ENCODE data around the gene RIMS3.

The RIMS3 gene

GRCh38 chr1:40606194-40606593 is 59.3 kb downstream of the RIMS3 start:
- H3K18ac ChIP-seq (ENCODE audit: low read length): no peak overlapping the region
- no peak overlapping the region for H3K14ac ChIP-seq (ENCODE audit: low read length)
- H2BK120ac ChIP-seq (ENCODE audit: low read depth, low read length): no peak overlapping the region
- H4K8ac ChIP-seq (ENCODE audit: low read depth, low read length): no peak overlapping the region
- no peak overlapping the region for H3K4me2 ChIP-seq (ENCODE audit: insufficient read depth, low read length, poor library complexity, severe bottlenecking)
- no CpG with 5 or more reads among the region's 3 CpGs for WGBS, 2 donors (ENCODE audit: extremely low coverage in 2 of 2, insufficient read length in 2 of 2, insufficient replicate concordance in 1 of 2)
- no peak for DNase-seq (ENCODE audit: low spot score)
- no peak overlapping the region for H3K23ac ChIP-seq (ENCODE audit: low read depth, low read length, poor library complexity)
- no peaks in the 10 kb centered on the region for H3K36me3 ChIP-seq (replicated peaks in 1 of 2; ENCODE audit: control insufficient read depth in 2 of 2, insufficient read depth in 2 of 2, low read length in 2 of 2)
- no peak overlapping the region for H3K4ac ChIP-seq (ENCODE audit: low read length)
- H3K4me1 ChIP-seq (ENCODE audit: control insufficient read depth in 2 of 2, insufficient read depth in 1 of 2, low read depth in 1 of 2, low read length in 2 of 2): no peaks in the 10 kb centered on the region
- no peak overlapping the region for H2AFZ ChIP-seq (ENCODE audit: low read length)
- no peak overlapping the region for H2BK15ac ChIP-seq (ENCODE audit: low read length)
- H4K91ac ChIP-seq (ENCODE audit: low read depth, low read length, poor library complexity): no peak overlapping the region
- no peak overlapping the region for H3K9ac ChIP-seq (ENCODE audit: low read depth, low read length, poor library complexity)
- H3K79me1 ChIP-seq (ENCODE audit: low read depth, low read length): no peaks in the 10 kb centered on the region
- H2BK12ac ChIP-seq (ENCODE audit: low read length): no peak overlapping the region
- peaks cover 0 to 8% (median 0%) of the 10 kb centered on the region in 3 experiments for H3K27me3 ChIP-seq (ENCODE audit: control insufficient read depth in 3 of 3, insufficient read depth in 3 of 3, low read depth in 1 of 3, low read length in 3 of 3)
- H3K9me3 ChIP-seq (replicated peaks in 1 of 2; ENCODE audit: control insufficient read depth in 2 of 2, insufficient read depth in 1 of 2, low read depth in 1 of 2, low read length in 2 of 2): no peaks in the 10 kb centered on the region
- no peak overlapping the region for H2AK5ac ChIP-seq (ENCODE audit: low read depth, low read length)
- H3K4me3 ChIP-seq (ENCODE audit: low read length in 2 of 2): no peak overlapping the region
- no peak overlapping the region for H2BK5ac ChIP-seq (ENCODE audit: low read length)
- no peak overlapping the region for H3K27ac ChIP-seq (replicated peaks; ENCODE audit: low read length)

DNA sequence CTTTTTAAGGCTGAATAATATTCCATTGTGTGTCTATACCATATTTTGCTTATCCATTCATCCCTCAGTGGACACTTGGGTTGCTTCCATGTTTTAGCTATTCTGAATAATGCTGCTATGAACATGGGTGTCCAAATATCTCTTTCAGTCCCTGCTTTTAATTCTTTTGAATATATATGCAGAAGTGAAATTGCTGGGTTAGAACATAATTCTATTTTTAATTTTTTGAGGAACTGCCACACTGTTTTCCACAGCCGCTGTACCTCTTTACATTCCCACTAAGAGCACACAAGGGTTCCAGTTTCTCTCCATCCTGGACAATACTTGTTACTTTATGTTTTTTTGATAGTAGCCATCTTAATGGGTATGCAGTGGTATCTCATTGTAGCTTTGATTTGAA is 65.6 kb downstream of the RIMS3 start:
- Histone ChIP-seq H3K14ac (ENCODE audit: low read length) (no peak overlapping the region), H2BK15ac (ENCODE audit: low read length) (no peak overlapping the region), H2BK120ac (ENCODE audit: low read depth, low read length) (no peak overlapping the region), H2AK5ac (ENCODE audit: low read depth, low read length) (no peak overlapping the region), H3K27ac (replicated peaks; ENCODE audit: low read length) (no peak overlapping the region), H3K4ac (ENCODE audit: low read length) (no peak overlapping the region), H3K18ac (ENCODE audit: low read length) (no peak overlapping the region), H2AFZ (ENCODE audit: low read length) (no peak overlapping the region), H3K4me3 (ENCODE audit: low read length in 2 of 2) (no peak overlapping the region), H3K4me1 (ENCODE audit: control insufficient read depth in 2 of 2, insufficient read depth in 1 of 2, low read depth in 1 of 2, low read length in 2 of 2) (no peaks in the 10 kb centered on the region), H2BK5ac (ENCODE audit: low read length) (no peak overlapping the region), H2BK12ac (ENCODE audit: low read length) (no peak overlapping the region), H4K91ac (ENCODE audit: low read depth, low read length, poor library complexity) (no peak overlapping the region), H3K9me3 (replicated peaks in 1 of 2; ENCODE audit: control insufficient read depth in 2 of 2, insufficient read depth in 1 of 2, low read depth in 1 of 2, low read length in 2 of 2) (peaks cover 3 to 4% of the 10 kb centered on the region in 2 donors), H3K9ac (ENCODE audit: low read depth, low read length, poor library complexity) (no peak overlapping the region), H3K79me1 (ENCODE audit: low read depth, low read length) (no peaks in the 10 kb centered on the region), H3K23ac (ENCODE audit: low read depth, low read length, poor library complexity) (no peak overlapping the region), H4K8ac (ENCODE audit: low read depth, low read length) (no peak overlapping the region), H3K36me3 (replicated peaks in 1 of 2; ENCODE audit: control insufficient read depth in 2 of 2, insufficient read depth in 2 of 2, low read length in 2 of 2) (no peaks in the 10 kb centered on the region), H3K27me3 (ENCODE audit: control insufficient read depth in 3 of 3, insufficient read depth in 3 of 3, low read depth in 1 of 3, low read length in 3 of 3) (no peaks in the 10 kb centered on the region), H3K4me2 (ENCODE audit: insufficient read depth, low read length, poor library complexity, severe bottlenecking) (no peak overlapping the region)
- WGBS, 2 donors (ENCODE audit: extremely low coverage in 2 of 2, insufficient read length in 2 of 2, insufficient replicate concordance in 1 of 2): no CpG with 5 or more reads among the region's 1 CpG
- no peak for DNase-seq (ENCODE audit: low spot score)

DNA sequence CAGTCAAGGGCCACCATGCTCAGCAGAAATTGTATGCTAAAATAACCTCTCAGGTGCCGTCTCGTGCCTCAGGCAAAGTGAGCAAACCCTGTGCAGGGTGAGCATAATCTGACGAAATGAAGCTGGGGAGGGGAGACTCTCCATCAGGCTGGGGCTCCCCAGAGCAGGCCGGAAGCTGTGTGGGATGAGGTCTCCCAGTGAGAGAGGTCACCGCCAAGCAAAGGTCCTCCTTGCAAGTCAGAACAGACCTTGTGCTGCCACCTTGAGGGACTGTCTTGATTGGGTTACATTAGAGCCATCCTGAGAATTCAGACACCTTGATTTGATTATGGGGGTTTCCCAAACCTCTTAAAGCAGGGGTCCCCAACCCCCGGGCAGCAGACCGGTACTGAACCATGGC is 69.9 kb downstream of the RIMS3 start:
- no peak for DNase-seq (ENCODE audit: low spot score)
- peaks cover 3 to 4% of the 10 kb centered on the region in 2 donors for H3K9me3 ChIP-seq (replicated peaks in 1 of 2; ENCODE audit: control insufficient read depth in 2 of 2, insufficient read depth in 1 of 2, low read depth in 1 of 2, low read length in 2 of 2)
- no peak overlapping the region for H2BK5ac ChIP-seq (ENCODE audit: low read length)
- H3K4ac ChIP-seq (ENCODE audit: low read length): no peak overlapping the region
- no peaks in the 10 kb centered on the region for H3K4me1 ChIP-seq (ENCODE audit: control insufficient read depth in 2 of 2, insufficient read depth in 1 of 2, low read depth in 1 of 2, low read length in 2 of 2)
- no CpG with 5 or more reads among the region's 7 CpGs for WGBS, 2 donors (ENCODE audit: extremely low coverage in 2 of 2, insufficient read length in 2 of 2, insufficient replicate concordance in 1 of 2)
- no peak overlapping the region for H3K4me3 ChIP-seq (ENCODE audit: low read length in 2 of 2)
- no peak overlapping the region for H2AFZ ChIP-seq (ENCODE audit: low read length)
- no peak overlapping the region for H2BK120ac ChIP-seq (ENCODE audit: low read depth, low read length)
- H3K4me2 ChIP-seq (ENCODE audit: insufficient read depth, low read length, poor library complexity, severe bottlenecking): no peak overlapping the region
- no peak overlapping the region for H2BK12ac ChIP-seq (ENCODE audit: low read length)
- no peak overlapping the region for H3K9ac ChIP-seq (ENCODE audit: low read depth, low read length, poor library complexity)
- no peak overlapping the region for H2BK15ac ChIP-seq (ENCODE audit: low read length)
- no peak overlapping the region for H3K18ac ChIP-seq (ENCODE audit: low read length)
- H4K91ac ChIP-seq (ENCODE audit: low read depth, low read length, poor library complexity): no peak overlapping the region
- no peak overlapping the region for H3K27ac ChIP-seq (replicated peaks; ENCODE audit: low read length)
- no peak overlapping the region for H2AK5ac ChIP-seq (ENCODE audit: low read depth, low read length)
- no peak overlapping the region for H3K23ac ChIP-seq (ENCODE audit: low read depth, low read length, poor library complexity)
- peaks cover 0 to 5% (median 0%) of the 10 kb centered on the region in 3 experiments for H3K27me3 ChIP-seq (ENCODE audit: control insufficient read depth in 3 of 3, insufficient read depth in 3 of 3, low read depth in 1 of 3, low read length in 3 of 3)
- H3K36me3 ChIP-seq (replicated peaks in 1 of 2; ENCODE audit: control insufficient read depth in 2 of 2, insufficient read depth in 2 of 2, low read length in 2 of 2): no peaks in the 10 kb centered on the region
- H3K79me1 ChIP-seq (ENCODE audit: low read depth, low read length): no peaks in the 10 kb centered on the region
- H3K14ac ChIP-seq (ENCODE audit: low read length): no peak overlapping the region
- H4K8ac ChIP-seq (ENCODE audit: low read depth, low read length): no peak overlapping the region

- Histone ChIP-seq H4K91ac (ENCODE audit: low read depth, low read length, poor library complexity) (no peak overlapping the region), H2BK5ac (ENCODE audit: low read length) (no peak overlapping the region), H3K4me2 (ENCODE audit: insufficient read depth, low read length, poor library complexity, severe bottlenecking) (no peak overlapping the region), H3K4me3 (ENCODE audit: low read length in 2 of 2) (no peak overlapping the region), H3K9ac (ENCODE audit: low read depth, low read length, poor library complexity) (no peak overlapping the region), H3K27ac (replicated peaks; ENCODE audit: low read length) (no peak overlapping the region), H3K36me3 (replicated peaks in 1 of 2; ENCODE audit: control insufficient read depth in 2 of 2, insufficient read depth in 2 of 2, low read length in 2 of 2) (no peaks in the 10 kb centered on the region), H3K4ac (ENCODE audit: low read length) (no peak overlapping the region), H3K23ac (ENCODE audit: low read depth, low read length, poor library complexity) (no peak overlapping the region), H2AFZ (ENCODE audit: low read length) (no peak overlapping the region), H3K4me1 (ENCODE audit: control insufficient read depth in 2 of 2, insufficient read depth in 1 of 2, low read depth in 1 of 2, low read length in 2 of 2) (no peaks in the 10 kb centered on the region), H3K14ac (ENCODE audit: low read length) (no peak overlapping the region), H3K79me1 (ENCODE audit: low read depth, low read length) (no peaks in the 10 kb centered on the region), H2BK15ac (ENCODE audit: low read length) (no peak overlapping the region), H3K27me3 (ENCODE audit: control insufficient read depth in 3 of 3, insufficient read depth in 3 of 3, low read depth in 1 of 3, low read length in 3 of 3) (peaks cover 0 to 5% (median 0%) of the 10 kb centered on the region in 3 experiments), H2BK120ac (ENCODE audit: low read depth, low read length) (no peak overlapping the region), H4K8ac (ENCODE audit: low read depth, low read length) (no peak overlapping the region), H2BK12ac (ENCODE audit: low read length) (no peak overlapping the region), H3K9me3 (replicated peaks in 1 of 2; ENCODE audit: control insufficient read depth in 2 of 2, insufficient read depth in 1 of 2, low read depth in 1 of 2, low read length in 2 of 2) (peaks cover 3 to 4% of the 10 kb centered on the region in 2 donors), H2AK5ac (ENCODE audit: low read depth, low read length) (no peak overlapping the region), H3K18ac (ENCODE audit: low read length) (no peak overlapping the region)
- no CpG with 5 or more reads among the region's 3 CpGs for WGBS, 2 donors (ENCODE audit: extremely low coverage in 2 of 2, insufficient read length in 2 of 2, insufficient replicate concordance in 1 of 2)
- no peak for DNase-seq (ENCODE audit: low spot score)
Observed at GRCh38 chr1:40594187-40594531, 71.3 kb downstream of the RIMS3 start.

All from neuronal stem cell (in vitro differentiated cells).